Endothelial cell of umbilical vein (primary cell): ENCODE measurements around the gene DDX3X. TPM values are rescaled to one million over a fixed set of nuclear protein-coding genes. Genes with fewer than 3 reads are reported as not detected.

ENCODE experiments used
- BruUV-seq: library from RNA; stranded (reverse); fragments of 400-500 nt; replicated peaks from 2 replicates; lab custom pipeline; 2021; lab: Mats Ljungman, UMichigan
- CTCF ChIA-PET: fragments of 300-600, 350-600 bp; sonication (Branson Sonifier 250); formaldehyde crosslinking; loops from one replicate; lab custom pipeline; 2021; ENCODE audit warnings: antibody characterized with exemption, inconsistent platforms; lab: Charles Lee
- POLR2A ChIA-PET: fragments of 300-600, 350-600 bp; sonication (Branson Sonifier 250); formaldehyde crosslinking; loops from one replicate; lab custom pipeline; 2021; ENCODE audit warnings: antibody characterized with exemption, inconsistent platforms; lab: Charles Lee
- DNase-seq: peaks from one replicate; pipeline ENCODE4 v3.0.0-alpha.2; 2011; ENCODE audit warnings: low read depth, low spot score
- FAIRE-seq: peaks from 2 replicates; lab custom pipeline; 2011; peaks lifted over from hg19 to GRCh38; lab: Jason Lieb, UNC
- H2AFZ ChIP-seq: 2 replicates; pipeline ENCODE4 v1.6.0; 2012; ENCODE audit warnings: low read depth, low read length, control low read depth, inconsistent platforms
- H3K27ac ChIP-seq: 2 replicates; pipeline ENCODE4 v1.5.1; 2011; ENCODE audit warnings: low read depth, mild to moderate bottlenecking, control low read depth, low read length, moderate library complexity; ENCODE audit not compliant: insufficient read depth
- H3K27me3 ChIP-seq, 2 experiments: 2 replicates each; pipeline versions ENCODE4 v1.6.0 to v1.6.1; 2011; ENCODE audit warnings: low read length in 2 of 2, mixed read lengths in 1 of 2; ENCODE audit not compliant: control insufficient read depth in 2 of 2, insufficient read depth in 2 of 2
- H3K36me3 ChIP-seq, 2 experiments: 2 replicates in 1 of 2; 3 replicates in 1 of 2; pipeline ENCODE4 v1.5.1; 2011; ENCODE audit warnings: low read length in 2 of 2, mild to moderate bottlenecking in 1 of 2, moderate library complexity in 1 of 2; ENCODE audit not compliant: control insufficient read depth in 2 of 2, insufficient read depth in 2 of 2; ENCODE audit errors: extremely low read depth in 1 of 2
- H3K4me1 ChIP-seq: 3 replicates; pipeline ENCODE4 v1.5.1; 2011; ENCODE audit warnings: mild to moderate bottlenecking, low read length; ENCODE audit not compliant: control insufficient read depth, insufficient read depth; ENCODE audit errors: extremely low read depth
- H3K4me2 ChIP-seq: 2 replicates; pipeline ENCODE4 v1.6.1; 2011; ENCODE audit warnings: low read length, control low read depth, mixed read lengths; ENCODE audit not compliant: insufficient read depth
- H3K4me3 ChIP-seq, 3 experiments: fragments of 200-600 bp in 1 of 3; sonication (generic), shearing (Covaris generic) in 1 of 3; replicated peaks in 1 of 3; 2 replicates each; pipeline ENCODE4 v1.5.1; 2011 to 2016; ENCODE audit warnings: control low read depth in 3 of 3, low read length in 3 of 3, mild to moderate bottlenecking in 2 of 3, inconsistent platforms in 1 of 3, low read depth in 1 of 3, moderate library complexity in 1 of 3; ENCODE audit not compliant: insufficient read depth in 1 of 3
- H3K79me2 ChIP-seq: 2 replicates; pipeline ENCODE4 v1.6.0; 2012; ENCODE audit warnings: low read length, inconsistent platforms; ENCODE audit not compliant: control insufficient read depth, insufficient read depth
- H3K9ac ChIP-seq: replicated peaks from 2 replicates; pipeline ENCODE3; 2011; ENCODE audit warnings: low read length, control low read depth; ENCODE audit not compliant: insufficient read depth; ENCODE audit errors: extremely low read depth
- H3K9me1 ChIP-seq: replicated peaks from 3 replicates; pipeline ENCODE4 v1.6.0; 2011; ENCODE audit warnings: mild to moderate bottlenecking, low read length; ENCODE audit not compliant: control insufficient read depth, insufficient read depth; ENCODE audit errors: extremely low read depth
- H3K9me3 ChIP-seq: replicated peaks from 2 replicates; pipeline ENCODE4 v1.5.1; 2012; ENCODE audit warnings: low read length, inconsistent platforms; ENCODE audit not compliant: control insufficient read depth, insufficient read depth
- H4K20me1 ChIP-seq: replicated peaks from 2 replicates; pipeline ENCODE3; 2011; ENCODE audit warnings: mild to moderate bottlenecking, low read length; ENCODE audit not compliant: control insufficient read depth, insufficient read depth; ENCODE audit errors: extremely low read depth
- CTCF ChIP-seq, 2 donors: IDR thresholded peaks; 1 replicate in 1 of 2; 2 replicates in 1 of 2; pipeline ENCODE4 v1.5.1; 2011; ENCODE audit warnings: low read length in 2 of 2, mild to moderate bottlenecking in 2 of 2, moderate library complexity in 2 of 2, control low read depth in 1 of 2, inconsistent platforms in 1 of 2, low read depth in 1 of 2; ENCODE audit not compliant: insufficient read depth in 1 of 2; ENCODE audit errors: extremely low read depth in 1 of 2
- EZH2 ChIP-seq: IDR thresholded peaks from 2 replicates; pipeline ENCODE4 v1.6.1; 2012; ENCODE audit warnings: borderline replicate concordance, low read depth, mild to moderate bottlenecking, moderate library complexity, low read length, inconsistent platforms; ENCODE audit not compliant: severe bottlenecking
- FOS ChIP-seq: IDR thresholded peaks from 2 replicates; pipeline ENCODE4 v1.6.1; 2011; ENCODE audit warnings: mild to moderate bottlenecking, low read length, moderate library complexity, borderline replicate concordance; ENCODE audit not compliant: insufficient read depth
- GATA2 ChIP-seq: IDR thresholded peaks from 2 replicates; pipeline ENCODE4 v1.7.0; 2011; ENCODE audit warnings: low read depth, mild to moderate bottlenecking, moderate library complexity, mixed read lengths, low read length; ENCODE audit not compliant: insufficient read length, insufficient read depth
- JUN ChIP-seq: IDR thresholded peaks from 2 replicates; pipeline ENCODE4 v1.6.1; 2011; ENCODE audit warnings: borderline replicate concordance, low read depth; ENCODE audit not compliant: insufficient read length, insufficient read depth
- MAX ChIP-seq: IDR thresholded peaks from 2 replicates; pipeline ENCODE4 v1.6.1; 2011; ENCODE audit not compliant: insufficient read depth, insufficient read length
- MYC ChIP-seq: IDR thresholded peaks from one replicate; pipeline ENCODE4 v1.6.1; 2011; ENCODE audit warnings: mild to moderate bottlenecking, low read depth, low read length
- POLR2A ChIP-seq: IDR thresholded peaks from 2 replicates; pipeline ENCODE4 v1.6.1; 2012; ENCODE audit warnings: low read depth, mild to moderate bottlenecking, control low read depth, low read length
- POLR2AphosphoS5 ChIP-seq: IDR thresholded peaks from 2 replicates; pipeline ENCODE4 v1.6.1; 2012; ENCODE audit warnings: low read depth, mild to moderate bottlenecking, control low read depth, low read length, moderate library complexity; ENCODE audit not compliant: insufficient read depth
- dilution Hi-C: fragments of 300-500 bp; cut with MboI; formaldehyde crosslinking; loops from one replicate; pipeline ENCODE4 v1.15.0; 2019; ENCODE audit warnings: low sequenced_read_pairs; ENCODE audit not compliant: extremely low pct_ligation_motif_present
- intact Hi-C: fragments of 100-400 bp; cut with micrococcal nuclease; formaldehyde crosslinking; loops from one replicate; pipeline ENCODE4 v1.10.0; 2022
- polyA plus RNA-seq, 4 experiments: library from polyadenylated mRNA; depleted of rRNA in 3 of 4; stranded (reverse) in 3 of 4; unstranded in 1 of 4; fragments of >200 nt; gene quantifications; 2 replicates each; pipeline versions ENCODE4 v1.2.1 to v1.2.3, GENCODE V29; 2011 to 2012; ENCODE audit warnings: missing spikeins in 1 of 4
- total RNA-seq: library from RNA; stranded (reverse); gene quantifications from 2 replicates; pipeline ENCODE4 v1.2.3, GENCODE V29; 2021

Gene DDX3X
- total and polyA plus RNA-seq, 2 donors (not counting 3 experiments of a cell fraction or from before 2014, with no cell fraction given) = 48.5 to 300 TPM

- Histone ChIP-seq H3K4me3 (no peak overlapping the region), H3K27ac (no peak overlapping the region), H3K4me1 (no peaks in the 10 kb centered on the region), H3K27me3 (peaks cover 0 to 1% of the 10 kb centered on the region in 2 experiments), H3K9ac (no peak overlapping the region), H2AFZ (no peak overlapping the region), H3K4me2 (no peak overlapping the region), H4K20me1 (no peaks in the 10 kb centered on the region), H3K36me3 (no peaks in the 10 kb centered on the region), H3K79me2 (no peaks in the 10 kb centered on the region), H3K9me3 (no peaks in the 10 kb centered on the region), H3K9me1 (no peaks in the 10 kb centered on the region)
- no TSS peak for BruUV-seq
- intact Hi-C loops = no loop called here
- no peak for FAIRE-seq
- TF ChIP-seq MYC (no peak), GATA2 (no peak), CTCF (IDR thresholded peaks at IDR 0.05; ENCODE audit: extremely low read depth in 1 of 2, insufficient read depth in 1 of 2, low read depth in 1 of 2, low read length in 2 of 2) (no peak), POLR2AphosphoS5 (no peak)
- ChIA-PET CTCF (no interaction called here), POLR2A (no interaction called here)
- dilution Hi-C loops = no loop called here
- DNase-seq = no peak
Observed at GRCh38 chrX:41407816-41408215, 73.9 kb downstream of the DDX3X start.

GRCh38 chrX:41408576-41408975 is 74.6 kb downstream of the DDX3X start:
- TF ChIP-seq POLR2AphosphoS5 (no peak), JUN (no peak), POLR2A (no peak), FOS (no peak), MAX (no peak), MYC (no peak), EZH2 (no peak), CTCF (IDR thresholded peaks at IDR 0.05; ENCODE audit: extremely low read depth in 1 of 2, insufficient read depth in 1 of 2, low read depth in 1 of 2, low read length in 2 of 2) (no peak), GATA2 (no peak)
- Histone ChIP-seq H4K20me1 (no peaks in the 10 kb centered on the region), H3K9me3 (no peaks in the 10 kb centered on the region), H3K9ac (no peak overlapping the region), H3K79me2 (no peaks in the 10 kb centered on the region), H2AFZ (no peak overlapping the region), H3K36me3 (no peaks in the 10 kb centered on the region), H3K27ac (no peak overlapping the region), H3K4me1 (no peaks in the 10 kb centered on the region), H3K4me3 (no peak overlapping the region), H3K27me3 (peaks cover 0 to 1% of the 10 kb centered on the region in 2 experiments), H3K4me2 (no peak overlapping the region), H3K9me1 (no peaks in the 10 kb centered on the region)
- DNase-seq = no peak
- dilution Hi-C loops = no loop called here
- CTCF ChIA-PET = interaction anchor here (1.6 kb wide), 1 partner anchor 11 kb away, joined by 3 read pairs; no protein-coding TSS in a partner anchor
- FAIRE-seq = no peak
- intact Hi-C loops = no loop called here
- BruUV-seq = no TSS peak
- POLR2A ChIA-PET = no interaction called here
